A673 (cell line): Measurements from ENCODE around the gene ADI1.

Source experiments
- EZH2 ChIP-seq: fragments of 200-600 bp; sonication (generic); IDR thresholded peaks from 2 replicates; pipeline ENCODE4 v1.6.1; 2017; ENCODE audit warnings: borderline replicate concordance, low read depth, mild to moderate bottlenecking, mixed read lengths, antibody characterized with exemption, low read length; ENCODE audit not compliant: poor library complexity, severe bottlenecking
- TF ChIP-seq, protein P1 (sequence below): fragments of 300-800, 200-600 bp; sonication (generic); conservative IDR thresholded peaks from 2 replicates; pipeline ENCODE4 v1.5.1; 2017; ENCODE audit warnings: low read depth, mild to moderate bottlenecking, antibody characterized with exemption, low read length, moderate library complexity, mixed read lengths

DNA sequence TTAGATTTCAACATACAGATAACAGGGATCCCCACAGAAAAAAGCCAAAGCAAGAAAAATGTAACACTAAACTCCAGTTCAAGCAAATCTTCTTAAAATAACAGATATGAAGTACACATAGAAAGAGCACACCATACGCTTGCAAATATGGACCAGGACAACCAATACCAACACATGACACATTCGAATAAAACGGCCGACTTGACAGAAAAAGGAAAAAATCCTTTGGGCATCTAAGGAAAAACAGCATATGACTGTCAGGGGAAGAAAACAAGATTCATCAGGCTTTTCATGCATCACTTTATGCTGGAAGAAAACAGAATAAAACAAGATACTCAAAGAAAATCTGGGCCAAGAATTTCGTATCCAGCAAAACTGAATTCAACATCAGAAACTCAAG is 22.8 kb upstream of the ADI1 start:
- TF ChIP-seq, protein P1, sequence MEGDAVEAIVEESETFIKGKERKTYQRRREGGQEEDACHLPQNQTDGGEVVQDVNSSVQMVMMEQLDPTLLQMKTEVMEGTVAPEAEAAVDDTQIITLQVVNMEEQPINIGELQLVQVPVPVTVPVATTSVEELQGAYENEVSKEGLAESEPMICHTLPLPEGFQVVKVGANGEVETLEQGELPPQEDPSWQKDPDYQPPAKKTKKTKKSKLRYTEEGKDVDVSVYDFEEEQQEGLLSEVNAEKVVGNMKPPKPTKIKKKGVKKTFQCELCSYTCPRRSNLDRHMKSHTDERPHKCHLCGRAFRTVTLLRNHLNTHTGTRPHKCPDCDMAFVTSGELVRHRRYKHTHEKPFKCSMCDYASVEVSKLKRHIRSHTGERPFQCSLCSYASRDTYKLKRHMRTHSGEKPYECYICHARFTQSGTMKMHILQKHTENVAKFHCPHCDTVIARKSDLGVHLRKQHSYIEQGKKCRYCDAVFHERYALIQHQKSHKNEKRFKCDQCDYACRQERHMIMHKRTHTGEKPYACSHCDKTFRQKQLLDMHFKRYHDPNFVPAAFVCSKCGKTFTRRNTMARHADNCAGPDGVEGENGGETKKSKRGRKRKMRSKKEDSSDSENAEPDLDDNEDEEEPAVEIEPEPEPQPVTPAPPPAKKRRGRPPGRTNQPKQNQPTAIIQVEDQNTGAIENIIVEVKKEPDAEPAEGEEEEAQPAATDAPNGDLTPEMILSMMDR = no peak
- TF ChIP-seq EZH2 = no peak
